Panc1 (cell line): ENCODE data around the gene CUEDC1. TPM values are rescaled to one million over a fixed set of nuclear protein-coding genes. Genes with fewer than 3 reads are reported as not detected.

Experiments used
- ATAC-seq: fragments of 200-7000 bp; cut with Tn5 transposase; 2 replicates; pipeline ENCODE4 v1.9.1; 2020; ENCODE audit warnings: mild to moderate bottlenecking, moderate library complexity
- BruUV-seq: library from RNA; stranded (reverse); fragments of 400-500 nt; replicated peaks from 2 replicates; lab custom pipeline; 2021; lab: Mats Ljungman, UMichigan
- CTCF ChIA-PET: fragments of 300-600 bp; sonication (Branson Sonifier 250); formaldehyde crosslinking; loops from one replicate; lab custom pipeline; 2022; ENCODE audit warnings: antibody characterized with exemption; lab: Charles Lee
- POLR2A ChIA-PET: fragments of 300-600 bp; sonication (Branson Sonifier 250); formaldehyde crosslinking; loops from one replicate; lab custom pipeline; 2022; ENCODE audit warnings: antibody characterized with exemption; lab: Charles Lee
- DNase-seq: peaks from one replicate; pipeline ENCODE4 v3.0.0-alpha.2; 2010; ENCODE audit warnings: low read depth, low spot score
- H3K27ac ChIP-seq: 2 replicates; pipeline ENCODE4 v1.5.1; 2011; ENCODE audit warnings: mild to moderate bottlenecking, low read length, inconsistent platforms
- H3K27me3 ChIP-seq: fragments of 200-500 bp; sonication (Bioruptor generic); 2 replicates; pipeline ENCODE4 v1.6.0; 2014; ENCODE audit warnings: low read length, inconsistent platforms; ENCODE audit not compliant: control insufficient read depth, insufficient read depth
- H3K36me3 ChIP-seq: fragments of 200-500 bp; sonication (Bioruptor generic); 2 replicates; pipeline ENCODE4 v1.5.1; 2014; ENCODE audit warnings: inconsistent platforms, mild to moderate bottlenecking, low read length, moderate library complexity; ENCODE audit not compliant: control insufficient read depth, insufficient read depth
- H3K4me1 ChIP-seq: 2 replicates; pipeline ENCODE4 v1.5.1; 2011; ENCODE audit warnings: inconsistent platforms, mild to moderate bottlenecking, low read length, moderate library complexity; ENCODE audit not compliant: control insufficient read depth, insufficient read depth
- H3K4me3 ChIP-seq, 2 experiments: 2 replicates each; pipeline ENCODE4 v1.5.1; 2011 to 2012; ENCODE audit warnings: low read depth in 2 of 2, low read length in 2 of 2, mild to moderate bottlenecking in 2 of 2, inconsistent platforms in 1 of 2, moderate library complexity in 1 of 2
- H3K9me3 ChIP-seq: fragments of 200-500 bp; sonication (Bioruptor generic); 2 replicates; pipeline ENCODE4 v1.5.1; 2014; ENCODE audit warnings: low read depth, mild to moderate bottlenecking, inconsistent platforms, low read length, moderate library complexity; ENCODE audit not compliant: control insufficient read depth, insufficient read depth
- POLR2AphosphoS5 ChIP-seq: IDR thresholded peaks from 2 replicates; pipeline ENCODE4 v1.6.1; 2012; ENCODE audit warnings: mild to moderate bottlenecking, low read depth, low read length, moderate library complexity
- SIN3A ChIP-seq: IDR thresholded peaks from 2 replicates; pipeline ENCODE4 v1.6.1; 2012; ENCODE audit warnings: low read depth, mild to moderate bottlenecking, low read length, moderate library complexity, borderline replicate concordance; ENCODE audit not compliant: insufficient read depth
- TCF7L2 ChIP-seq: IDR thresholded peaks from 2 replicates; pipeline ENCODE4 v1.6.1; 2011; ENCODE audit warnings: mild to moderate bottlenecking, low read depth, low read length, inconsistent platforms
- in situ Hi-C: cut with HindIII; loops from 2 replicates; pipeline ENCODE4 v1.10.0; 2016; ENCODE audit warnings: low sequenced_read_pairs, low pct_unique_long_range_greater_than_20kb
- intact Hi-C: fragments of 100-400 bp; cut with micrococcal nuclease; formaldehyde crosslinking; loops from one replicate; pipeline ENCODE4 v1.10.0; 2022; ENCODE audit not compliant: unreplicated experiment
- total RNA-seq: library from RNA; stranded (reverse); gene quantifications from one replicate; pipeline ENCODE4 v1.2.1, GENCODE V29; 2021; ENCODE audit not compliant: unreplicated experiment
- TF ChIP-seq, protein P1 (sequence below), 2 experiments: IDR thresholded peaks; 2 replicates each; pipeline ENCODE4 v1.6.1; 2011 to 2012; ENCODE audit warnings: low read depth in 2 of 2, control low read depth in 1 of 2, low read length in 1 of 2, mild to moderate bottlenecking in 1 of 2, moderate library complexity in 1 of 2; ENCODE audit not compliant: insufficient read depth in 1 of 2
- TF ChIP-seq, protein P2 (sequence below): fragments of 450-650 bp; IDR thresholded peaks from 2 replicates; pipeline ENCODE4 v1.5.1; 2017; ENCODE audit warnings: mild to moderate bottlenecking

Gene CUEDC1
- total RNA-seq, 1 experiment from 2014 or later, result 103 TPM

DNA sequence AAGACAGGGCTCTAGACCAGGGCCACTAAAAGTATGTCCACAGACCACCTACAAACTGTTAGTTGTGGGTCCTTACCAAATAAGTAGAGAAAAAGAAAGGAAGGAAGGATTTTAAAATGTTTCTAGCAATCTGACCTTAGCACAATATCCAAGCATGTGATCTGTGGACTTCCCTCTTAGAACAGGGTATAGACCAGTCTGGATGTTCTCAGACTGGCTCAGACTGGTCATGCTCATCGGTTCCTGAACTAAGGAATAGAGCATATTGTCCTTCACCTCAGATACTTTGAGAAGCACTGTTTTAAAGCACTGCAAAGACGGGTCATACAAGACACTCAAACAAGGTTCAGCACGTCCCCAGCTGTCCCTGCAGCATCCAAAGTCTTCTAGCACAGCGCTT is 25.8 kb downstream of the CUEDC1 start:
- in situ Hi-C loops (no loop called here), intact Hi-C loops (no loop called here)
- no TSS peak for BruUV-seq
- no peak for DNase-seq
- POLR2A ChIA-PET, result no interaction called here
- ATAC-seq, result no peak
- Histone ChIP-seq H3K27ac (peak overlapping the region; percentile 52; the same call in 1 of the 2 replicates), H3K27me3 (no peaks in the 10 kb centered on the region), H3K36me3 (no peaks in the 10 kb centered on the region), H3K4me1 (peaks cover 71% of the 10 kb centered on the region), H3K4me3 (no peak overlapping the region), H3K9me3 (no peaks in the 10 kb centered on the region)
- CTCF ChIA-PET, result no interaction called here
- TF ChIP-seq POLR2AphosphoS5, result no peak
- TF ChIP-seq TCF7L2, result no peak

DNA sequence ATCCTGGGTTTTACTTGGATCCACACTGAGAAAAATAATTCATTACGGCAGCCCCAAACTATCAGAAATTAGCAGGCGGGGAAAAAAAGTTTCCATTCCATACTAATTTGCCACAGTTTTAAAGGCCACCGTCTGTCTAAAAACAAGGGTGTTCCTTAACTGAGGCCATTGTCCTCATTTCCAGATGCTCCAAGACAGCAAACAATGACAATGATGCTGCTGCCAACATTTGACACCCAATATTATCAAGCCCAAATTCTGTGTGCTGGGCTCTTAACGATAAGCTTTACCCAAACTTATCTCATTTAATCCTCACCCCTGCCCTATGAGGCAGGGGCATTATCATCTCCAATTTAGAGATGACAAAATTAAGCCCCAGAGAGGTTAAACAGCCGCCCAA is 26.3 kb downstream of the CUEDC1 start:
- Histone ChIP-seq H3K27ac (peak overlapping the region; percentile 52; the same call in 1 of the 2 replicates), H3K4me1 (peaks cover 71% of the 10 kb centered on the region), H3K27me3 (no peaks in the 10 kb centered on the region), H3K36me3 (no peaks in the 10 kb centered on the region), H3K9me3 (no peaks in the 10 kb centered on the region), H3K4me3 (no peak overlapping the region)
- POLR2A ChIA-PET, result no interaction called here
- DNase-seq (no peak), ATAC-seq (no peak)
- no TSS peak for BruUV-seq
- in situ Hi-C loops (no loop called here), intact Hi-C loops (no loop called here)
- no peak for TF ChIP-seq TCF7L2
- CTCF ChIA-PET, result interaction anchor here (0.6 kb wide), 1 partner anchor 26 kb away, joined by 3 read pairs; the partner anchor contains the start of gene CUEDC1

DNA sequence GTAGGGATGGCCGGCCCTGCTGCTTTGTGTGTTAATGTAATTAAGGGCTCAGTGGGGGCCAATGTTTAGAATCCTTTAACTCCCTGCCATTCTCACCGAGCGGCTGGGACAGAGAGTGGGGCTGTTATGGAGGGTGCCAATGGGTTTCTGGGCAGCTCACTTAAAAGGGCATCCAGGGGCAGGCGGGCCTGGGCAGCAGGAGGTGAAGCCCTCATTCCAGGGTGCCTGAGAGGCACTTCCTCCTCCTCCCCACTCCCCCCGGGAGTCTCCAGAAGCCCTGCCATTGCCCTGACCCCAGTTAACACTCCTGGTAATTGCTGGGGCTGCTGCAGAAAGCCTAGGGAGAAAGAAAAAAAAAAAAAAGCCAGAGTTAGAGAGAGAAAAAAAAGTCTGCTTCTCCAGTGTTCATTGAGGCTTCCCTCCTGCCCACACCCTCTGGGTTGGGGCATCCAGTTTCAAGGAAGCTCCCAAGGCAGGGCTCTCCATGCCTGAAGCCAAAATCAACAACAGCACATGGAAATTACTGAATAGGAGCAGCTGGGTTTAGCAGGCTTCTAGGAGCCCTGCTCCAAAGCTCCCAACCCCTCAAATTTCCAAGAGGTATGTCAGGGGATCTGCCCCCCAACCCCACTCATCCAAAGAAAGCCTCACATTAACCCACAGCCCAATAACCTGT is 28.0 kb downstream of the CUEDC1 start:
- DNase-seq (no peak), ATAC-seq (peak; percentile 39; the same call in 1 of the 2 replicates)
- intact Hi-C loops (no loop called here), in situ Hi-C loops (no loop called here)
- H3K36me3 ChIP-seq, result no peaks in the 10 kb centered on the region
- H3K27me3 ChIP-seq, result no peaks in the 10 kb centered on the region
- ChIA-PET POLR2A (interaction anchor here (0.7 kb wide), 1 partner anchor 16 kb away, joined by 6 read pairs; no protein-coding TSS in a partner anchor), CTCF (no interaction called here)
- H3K9me3 ChIP-seq, result no peaks in the 10 kb centered on the region
- H3K4me3 ChIP-seq, result no peak overlapping the region
- peak overlapping the region; percentile 74 for H3K27ac ChIP-seq
- TF ChIP-seq TCF7L2 (0 out of 2 replicates have a peak, but pooled peaks have one; percentile 45), SIN3A (no peak)
- no TSS peak for BruUV-seq
- H3K4me1 ChIP-seq, result peaks cover 70% of the 10 kb centered on the region

DNA sequence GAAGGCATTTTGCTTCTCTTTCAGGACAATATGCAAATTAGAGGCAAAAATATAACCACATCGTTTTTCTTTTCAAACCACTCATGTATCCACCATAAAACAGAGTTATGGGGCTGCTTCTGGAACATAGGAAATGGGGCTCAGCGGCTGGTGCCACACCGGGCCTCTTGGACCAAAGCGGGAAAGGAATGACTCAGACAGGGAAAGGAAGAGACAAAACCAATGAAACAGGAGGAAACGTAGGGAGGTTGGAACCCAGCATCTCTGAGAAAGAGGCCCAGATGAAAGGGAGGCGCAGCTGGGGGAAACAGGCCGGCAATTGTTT is 28.5 kb downstream of the CUEDC1 start:
- peak overlapping the region; percentile 74; the same call in 1 of the 2 replicates for H3K27ac ChIP-seq
- no peaks in the 10 kb centered on the region for H3K9me3 ChIP-seq
- ChIA-PET POLR2A (no interaction called here), CTCF (no interaction called here)
- in situ Hi-C loops (no loop called here), intact Hi-C loops (no loop called here)
- ATAC-seq (0 out of 2 replicates have a peak, but pooled peaks have one; percentile 3), DNase-seq (no peak)
- H3K4me3 ChIP-seq, result no peak overlapping the region
- H3K27me3 ChIP-seq, result no peaks in the 10 kb centered on the region
- TF ChIP-seq, protein P1, sequence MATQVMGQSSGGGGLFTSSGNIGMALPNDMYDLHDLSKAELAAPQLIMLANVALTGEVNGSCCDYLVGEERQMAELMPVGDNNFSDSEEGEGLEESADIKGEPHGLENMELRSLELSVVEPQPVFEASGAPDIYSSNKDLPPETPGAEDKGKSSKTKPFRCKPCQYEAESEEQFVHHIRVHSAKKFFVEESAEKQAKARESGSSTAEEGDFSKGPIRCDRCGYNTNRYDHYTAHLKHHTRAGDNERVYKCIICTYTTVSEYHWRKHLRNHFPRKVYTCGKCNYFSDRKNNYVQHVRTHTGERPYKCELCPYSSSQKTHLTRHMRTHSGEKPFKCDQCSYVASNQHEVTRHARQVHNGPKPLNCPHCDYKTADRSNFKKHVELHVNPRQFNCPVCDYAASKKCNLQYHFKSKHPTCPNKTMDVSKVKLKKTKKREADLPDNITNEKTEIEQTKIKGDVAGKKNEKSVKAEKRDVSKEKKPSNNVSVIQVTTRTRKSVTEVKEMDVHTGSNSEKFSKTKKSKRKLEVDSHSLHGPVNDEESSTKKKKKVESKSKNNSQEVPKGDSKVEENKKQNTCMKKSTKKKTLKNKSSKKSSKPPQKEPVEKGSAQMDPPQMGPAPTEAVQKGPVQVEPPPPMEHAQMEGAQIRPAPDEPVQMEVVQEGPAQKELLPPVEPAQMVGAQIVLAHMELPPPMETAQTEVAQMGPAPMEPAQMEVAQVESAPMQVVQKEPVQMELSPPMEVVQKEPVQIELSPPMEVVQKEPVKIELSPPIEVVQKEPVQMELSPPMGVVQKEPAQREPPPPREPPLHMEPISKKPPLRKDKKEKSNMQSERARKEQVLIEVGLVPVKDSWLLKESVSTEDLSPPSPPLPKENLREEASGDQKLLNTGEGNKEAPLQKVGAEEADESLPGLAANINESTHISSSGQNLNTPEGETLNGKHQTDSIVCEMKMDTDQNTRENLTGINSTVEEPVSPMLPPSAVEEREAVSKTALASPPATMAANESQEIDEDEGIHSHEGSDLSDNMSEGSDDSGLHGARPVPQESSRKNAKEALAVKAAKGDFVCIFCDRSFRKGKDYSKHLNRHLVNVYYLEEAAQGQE (IDR thresholded peaks at IDR 0.05; ENCODE audit: insufficient read depth in 1 of 2, low read depth in 2 of 2, low read length in 1 of 2), result no peak
- TF ChIP-seq TCF7L2 (no peak), POLR2AphosphoS5 (no peak), SIN3A (no peak)
- TF ChIP-seq, protein P2, sequence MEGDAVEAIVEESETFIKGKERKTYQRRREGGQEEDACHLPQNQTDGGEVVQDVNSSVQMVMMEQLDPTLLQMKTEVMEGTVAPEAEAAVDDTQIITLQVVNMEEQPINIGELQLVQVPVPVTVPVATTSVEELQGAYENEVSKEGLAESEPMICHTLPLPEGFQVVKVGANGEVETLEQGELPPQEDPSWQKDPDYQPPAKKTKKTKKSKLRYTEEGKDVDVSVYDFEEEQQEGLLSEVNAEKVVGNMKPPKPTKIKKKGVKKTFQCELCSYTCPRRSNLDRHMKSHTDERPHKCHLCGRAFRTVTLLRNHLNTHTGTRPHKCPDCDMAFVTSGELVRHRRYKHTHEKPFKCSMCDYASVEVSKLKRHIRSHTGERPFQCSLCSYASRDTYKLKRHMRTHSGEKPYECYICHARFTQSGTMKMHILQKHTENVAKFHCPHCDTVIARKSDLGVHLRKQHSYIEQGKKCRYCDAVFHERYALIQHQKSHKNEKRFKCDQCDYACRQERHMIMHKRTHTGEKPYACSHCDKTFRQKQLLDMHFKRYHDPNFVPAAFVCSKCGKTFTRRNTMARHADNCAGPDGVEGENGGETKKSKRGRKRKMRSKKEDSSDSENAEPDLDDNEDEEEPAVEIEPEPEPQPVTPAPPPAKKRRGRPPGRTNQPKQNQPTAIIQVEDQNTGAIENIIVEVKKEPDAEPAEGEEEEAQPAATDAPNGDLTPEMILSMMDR, result no peak
- H3K4me1 ChIP-seq, result peaks cover 69% of the 10 kb centered on the region
- H3K36me3 ChIP-seq, result no peaks in the 10 kb centered on the region
- no TSS peak for BruUV-seq
